T1000 (cell line): ENCODE measurements around the gene KRTDAP.

ENCODE experiments used
- DNase-seq: peaks from one replicate; lab custom pipeline; 2025; ENCODE audit warnings: mixed read lengths; lab: John Stamatoyannopoulos, UW

KRTDAP gene

GRCh38 chr19:35512831-35513627, 22.8 kb upstream of the KRTDAP start:
- no peak for DNase-seq

GRCh38 chr19:35511337-35511736, 21.1 kb upstream of the KRTDAP start:
- no peak for DNase-seq

DNA sequence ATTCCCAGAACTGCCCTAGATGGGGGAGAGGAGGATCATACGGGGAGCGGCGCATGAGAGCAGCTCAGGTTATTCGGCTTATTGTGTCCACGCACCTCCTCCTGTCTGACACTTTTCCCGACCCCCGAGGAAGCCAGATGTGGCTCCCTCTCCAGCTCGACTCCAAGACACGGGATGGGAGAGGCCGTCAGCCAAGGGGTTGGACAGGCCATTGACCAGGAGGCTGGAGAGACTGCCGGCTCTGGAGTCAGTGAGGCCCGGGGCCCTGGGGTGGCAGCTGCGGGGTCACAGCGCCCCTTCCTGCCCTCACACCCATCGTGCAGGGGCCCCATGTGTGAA, 20.3 kb upstream of the KRTDAP start:
- no peak for DNase-seq

DNA sequence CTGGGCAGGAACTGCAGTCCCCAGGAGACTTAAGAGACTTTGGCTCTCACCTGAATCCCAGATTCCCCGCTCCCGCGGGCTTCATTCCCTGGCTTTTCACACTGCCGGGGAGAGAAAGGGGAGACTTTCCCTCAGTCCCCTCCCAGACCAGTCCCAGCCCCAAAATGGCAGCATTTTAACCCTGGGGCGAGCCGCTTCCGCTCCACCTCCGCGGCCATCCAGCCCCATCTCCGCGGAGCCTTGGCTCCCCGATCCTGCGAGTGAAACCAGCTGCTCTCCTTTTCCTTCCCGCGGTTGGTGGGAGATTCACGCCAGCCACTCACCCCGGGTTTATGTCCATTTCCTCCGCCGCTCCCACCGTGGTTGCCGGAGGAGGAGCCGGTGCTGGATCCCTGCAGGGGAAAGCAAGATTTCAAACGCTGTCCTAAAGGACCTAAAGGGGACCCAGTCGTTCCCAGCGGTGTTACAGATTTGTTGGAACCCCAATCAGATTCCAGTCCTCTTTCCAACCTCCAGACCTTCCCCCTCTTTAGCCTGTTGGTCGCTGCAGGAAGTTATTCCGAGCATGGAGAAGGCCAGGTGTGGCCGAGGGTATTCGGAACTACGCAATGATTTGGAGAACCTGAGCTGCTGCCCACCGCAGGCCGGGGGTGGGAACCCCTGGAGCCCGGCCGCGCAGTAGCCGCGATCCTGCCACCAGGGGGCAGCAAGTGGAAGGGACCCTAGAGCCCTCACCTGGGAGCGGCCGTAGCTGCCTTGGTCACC, 19.8 kb upstream of the KRTDAP start:
- DNase-seq, result no peak

GRCh38 chr19:35509018-35509652, 18.9 kb upstream of the KRTDAP start:
- DNase-seq, result no peak

- no peak for DNase-seq
These were observed 17.9 kb upstream of the KRTDAP start for GRCh38 chr19:35508129-35508528.

DNA sequence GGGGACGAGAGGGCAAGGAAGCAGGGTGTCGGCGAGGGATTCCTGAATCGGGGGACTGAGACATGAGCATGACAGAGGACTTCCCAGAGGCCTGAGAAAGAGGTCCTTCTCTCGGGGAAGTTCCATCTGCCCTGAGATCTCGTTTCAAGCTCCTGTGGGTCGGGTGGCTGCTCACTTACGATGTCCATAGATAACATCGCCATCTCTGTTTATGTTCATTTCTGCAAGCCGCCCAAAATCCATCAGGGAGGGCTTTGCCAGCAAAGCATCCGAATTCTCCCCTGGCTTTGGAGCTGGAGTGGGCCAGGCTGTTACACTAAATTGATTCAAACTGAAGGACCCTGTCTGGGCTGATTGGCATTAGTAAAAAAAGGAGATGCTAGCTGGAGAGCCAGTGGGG, 17.3 kb upstream of the KRTDAP start:
- DNase-seq, result no peak

DNA sequence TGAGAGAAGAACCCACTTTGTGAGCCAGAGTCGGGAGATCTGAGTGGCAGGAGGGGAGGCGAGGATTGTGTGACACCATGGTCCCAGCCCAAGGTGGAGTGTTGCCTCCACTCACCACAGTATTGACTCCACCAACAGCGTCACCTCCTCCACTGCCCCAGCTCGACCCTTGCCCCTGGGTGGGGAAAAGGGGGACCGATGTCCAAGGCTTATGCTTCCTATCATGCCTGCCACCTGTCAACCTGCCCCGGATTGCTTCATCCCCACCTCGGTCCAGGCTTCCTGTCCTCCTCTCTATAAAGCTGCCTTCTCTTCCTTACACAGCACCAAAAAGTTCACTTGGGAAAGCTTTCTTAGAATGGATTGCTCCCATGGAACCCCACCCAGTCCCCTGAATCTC, 15.7 kb upstream of the KRTDAP start:
- no peak for DNase-seq

GRCh38 chr19:35502751-35503150, 12.5 kb upstream of the KRTDAP start:
- no peak for DNase-seq

GRCh38 chr19:35501684-35502083, 11.4 kb upstream of the KRTDAP start:
- no peak for DNase-seq

DNA sequence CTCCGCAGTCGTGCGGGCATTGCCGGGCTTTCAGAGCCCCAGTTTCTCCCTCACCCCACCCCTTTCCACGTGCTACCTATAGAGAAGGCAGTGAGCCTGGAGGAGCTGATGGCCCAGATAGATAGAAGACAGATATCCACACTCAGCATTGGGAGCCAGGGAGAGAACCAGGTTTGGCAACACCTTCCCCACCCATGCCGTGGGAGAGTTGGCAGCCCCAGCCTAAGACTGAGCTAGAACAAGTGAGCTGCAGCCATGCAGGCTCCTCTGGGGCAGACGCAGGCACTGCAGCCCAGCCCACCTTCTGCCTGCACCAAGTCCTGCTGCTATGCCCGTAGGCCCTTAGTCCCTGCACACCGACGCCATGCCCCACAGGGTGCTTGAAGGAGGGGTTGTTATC, 10.3 kb upstream of the KRTDAP start:
- DNase-seq, result no peak

GRCh38 chr19:35498984-35499527, 8.8 kb upstream of the KRTDAP start:
- DNase-seq, result no peak

- no peak for DNase-seq
These were observed 8.0 kb upstream of the KRTDAP start for GRCh38 chr19:35498220-35498619.

DNA sequence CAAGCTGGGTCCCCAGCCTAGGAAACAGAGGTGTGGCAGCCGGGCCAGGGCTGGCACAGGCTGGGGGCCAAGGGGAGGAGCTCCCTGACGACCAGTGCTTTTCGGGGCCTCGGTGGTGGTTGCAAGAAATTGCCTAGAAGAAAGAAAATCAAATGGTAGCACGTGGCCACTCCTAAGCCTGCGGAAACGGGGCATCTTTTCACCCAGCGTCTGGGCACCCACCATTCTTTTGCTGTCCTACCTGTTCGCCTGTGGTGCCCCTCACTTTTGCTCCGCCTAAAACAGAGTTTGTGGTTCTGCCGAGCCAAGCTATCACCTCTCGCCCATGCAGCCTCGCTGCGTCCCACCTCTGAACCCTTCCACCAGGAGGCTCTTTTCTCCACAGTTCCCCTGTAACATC, 7.1 kb upstream of the KRTDAP start:
- no peak for DNase-seq

- no peak for DNase-seq
These were observed 5.1 kb upstream of the KRTDAP start for GRCh38 chr19:35495107-35496064.

DNA sequence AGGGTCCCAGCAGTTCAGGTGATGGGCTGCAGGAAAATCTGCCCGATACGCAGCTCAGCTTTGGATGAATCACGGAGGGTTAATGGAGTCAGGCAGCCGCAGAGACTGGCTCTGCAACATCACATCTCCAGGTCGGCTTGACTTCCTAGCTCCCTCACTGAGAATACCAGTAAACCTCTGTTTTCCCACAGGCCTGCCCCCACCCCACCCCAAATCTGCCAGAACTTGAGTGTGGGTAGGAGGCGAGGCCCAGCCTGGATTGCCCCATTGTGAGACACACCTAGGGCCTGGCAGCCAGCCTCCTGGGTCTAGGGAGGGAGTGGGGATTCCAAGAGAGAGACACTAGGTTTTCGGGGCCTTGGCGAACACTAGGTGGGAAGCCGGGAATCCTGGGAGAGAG, 3.7 kb upstream of the KRTDAP start:
- no peak for DNase-seq

DNA sequence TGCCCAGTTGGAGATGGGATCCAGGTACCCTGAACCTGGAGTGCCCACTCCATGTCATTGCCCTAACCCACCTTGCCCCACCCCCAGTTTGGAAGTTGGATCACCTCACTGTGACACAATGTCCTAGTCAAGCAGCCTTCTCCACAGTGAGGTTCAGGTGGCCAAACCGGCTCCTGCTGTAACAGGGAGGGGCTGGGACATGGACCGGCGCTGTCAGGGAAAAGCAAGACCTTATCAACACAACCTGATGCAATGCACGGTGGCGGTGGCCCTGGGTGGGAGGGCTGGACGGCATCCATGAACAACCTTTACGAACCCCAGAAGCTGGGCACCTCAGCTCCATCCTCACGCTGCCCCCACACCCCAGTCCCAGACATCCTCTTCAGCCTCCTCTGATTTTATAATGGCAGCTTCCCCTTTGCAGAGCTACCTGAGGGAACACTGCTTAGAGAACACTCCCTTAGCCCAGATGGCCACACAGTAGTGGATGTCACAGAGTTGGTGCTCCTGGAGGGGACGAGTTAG, 1.6 kb upstream of the KRTDAP start:
- DNase-seq, result no peak

DNA sequence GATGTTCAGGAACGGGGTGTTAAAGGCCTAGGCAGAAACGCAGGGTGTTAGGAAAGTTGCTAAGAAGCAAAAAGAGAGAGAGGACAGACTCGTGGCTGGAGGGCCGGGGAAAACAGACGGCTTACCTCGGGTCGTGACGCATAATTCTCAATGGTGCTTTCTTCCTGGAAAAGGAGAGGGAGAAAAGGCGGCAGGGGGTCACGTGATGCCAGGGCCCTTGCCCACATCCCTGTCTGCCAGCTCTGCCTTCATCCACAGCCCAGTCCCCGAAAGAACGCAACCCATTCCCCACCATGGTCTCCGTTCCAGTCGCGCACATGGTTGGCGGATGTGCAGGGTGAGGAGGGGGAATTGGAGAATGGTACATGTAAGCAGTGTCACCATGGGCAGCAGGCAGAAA, 1.6 kb downstream of the KRTDAP start:
- no peak for DNase-seq

DNA sequence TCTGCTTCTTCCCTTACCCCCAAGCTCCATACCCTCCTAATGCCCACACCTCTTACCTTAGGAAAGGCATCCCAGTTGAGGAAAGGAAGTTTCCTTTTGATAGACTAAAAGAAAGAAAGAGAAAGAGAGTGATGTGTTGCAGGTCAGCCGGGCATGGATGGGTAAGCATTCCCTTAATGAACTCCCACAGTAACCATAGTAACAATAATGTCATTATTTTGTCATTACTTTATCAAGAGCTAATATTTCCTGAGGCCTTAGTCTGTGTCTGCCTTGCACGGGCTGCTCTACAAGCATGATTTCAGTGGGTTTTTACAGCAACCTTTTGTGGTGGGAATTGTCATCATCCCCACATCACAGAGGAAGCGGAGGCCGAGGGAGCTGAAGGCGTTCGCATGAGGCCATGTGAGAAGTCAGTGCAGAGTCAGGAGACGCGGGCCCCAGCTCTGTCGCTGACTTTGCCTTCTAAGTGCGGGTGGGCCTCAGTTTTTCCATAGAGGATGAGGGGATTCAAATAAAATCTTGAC, 2.5 kb downstream of the KRTDAP start:
- DNase-seq, result no peak

- no peak for DNase-seq
These were observed 4.0 kb downstream of the KRTDAP start for GRCh38 chr19:35486268-35486708.
